HG03039 (cell line): ENCODE data around the gene SRC.

Experiments
- ATAC-seq: cut with Tn5 transposase; IDR thresholded peaks from one replicate; pipeline ENCODE4 v1.9.1; 2021; ENCODE audit warnings: mild to moderate bottlenecking, moderate library complexity; ENCODE audit not compliant: unreplicated experiment

The SRC gene

DNA sequence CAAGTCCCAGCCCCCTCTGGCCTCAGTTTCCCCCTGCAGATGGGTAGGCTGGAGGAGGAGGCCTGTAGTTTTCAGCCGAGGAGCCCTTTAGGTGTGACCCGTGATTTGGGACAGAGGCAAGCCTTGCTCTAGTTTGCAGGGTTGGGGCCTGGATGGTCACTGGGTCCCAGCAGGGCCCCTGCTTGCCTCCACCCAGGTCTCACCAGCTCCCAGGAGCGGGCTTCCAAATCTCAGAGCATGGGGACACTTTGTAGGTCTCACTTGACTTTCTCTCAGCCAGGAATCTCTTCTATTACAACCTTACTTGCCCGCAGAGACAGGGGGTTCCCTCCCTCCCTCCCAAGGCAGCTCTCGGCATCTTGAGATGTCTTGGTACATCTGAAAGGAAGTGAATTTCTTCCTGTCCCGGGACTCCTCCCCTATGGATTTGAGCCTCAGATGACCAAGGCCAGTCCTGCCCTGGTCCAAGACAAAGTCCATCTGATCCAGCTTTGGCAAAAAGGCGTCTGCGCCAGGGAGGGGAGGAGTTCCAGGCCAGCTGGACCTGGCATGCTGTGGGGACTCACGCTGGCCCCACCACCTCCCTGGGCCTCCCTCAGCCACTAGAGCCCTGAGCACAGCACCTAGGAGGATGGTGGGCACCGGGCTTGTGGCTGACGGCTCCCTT is 47.4 kb downstream of the SRC start:
- ATAC-seq, result no peak

DNA sequence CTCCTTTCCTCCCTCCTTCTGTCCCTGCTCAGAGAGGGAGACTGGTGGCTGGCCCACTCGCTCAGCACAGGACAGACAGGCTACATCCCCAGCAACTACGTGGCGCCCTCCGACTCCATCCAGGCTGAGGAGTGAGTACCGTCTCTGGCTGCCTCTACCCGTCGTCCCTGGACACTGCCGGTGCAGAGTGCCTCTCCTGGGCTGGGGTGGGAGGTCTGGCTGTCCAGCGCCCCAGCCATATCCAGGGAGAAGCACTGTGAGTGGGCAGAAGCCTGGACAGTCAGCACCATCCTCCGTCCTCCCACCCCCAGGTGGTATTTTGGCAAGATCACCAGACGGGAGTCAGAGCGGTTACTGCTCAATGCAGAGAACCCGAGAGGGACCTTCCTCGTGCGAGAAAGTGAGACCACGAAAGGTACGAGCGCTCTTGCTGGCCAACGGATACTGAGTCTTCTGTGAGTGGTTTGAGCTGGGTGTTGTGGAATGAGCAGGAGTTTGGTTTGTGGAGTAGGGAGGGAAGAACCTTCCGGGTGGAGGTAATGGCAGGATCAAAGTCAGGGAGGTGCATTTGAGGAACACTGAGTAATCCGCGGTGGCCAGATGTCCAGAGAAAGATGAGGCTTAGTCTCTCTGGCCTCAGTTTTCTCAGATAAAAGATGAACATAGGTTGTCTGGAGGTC is 48.1 kb downstream of the SRC start:
- ATAC-seq, result no peak

DNA sequence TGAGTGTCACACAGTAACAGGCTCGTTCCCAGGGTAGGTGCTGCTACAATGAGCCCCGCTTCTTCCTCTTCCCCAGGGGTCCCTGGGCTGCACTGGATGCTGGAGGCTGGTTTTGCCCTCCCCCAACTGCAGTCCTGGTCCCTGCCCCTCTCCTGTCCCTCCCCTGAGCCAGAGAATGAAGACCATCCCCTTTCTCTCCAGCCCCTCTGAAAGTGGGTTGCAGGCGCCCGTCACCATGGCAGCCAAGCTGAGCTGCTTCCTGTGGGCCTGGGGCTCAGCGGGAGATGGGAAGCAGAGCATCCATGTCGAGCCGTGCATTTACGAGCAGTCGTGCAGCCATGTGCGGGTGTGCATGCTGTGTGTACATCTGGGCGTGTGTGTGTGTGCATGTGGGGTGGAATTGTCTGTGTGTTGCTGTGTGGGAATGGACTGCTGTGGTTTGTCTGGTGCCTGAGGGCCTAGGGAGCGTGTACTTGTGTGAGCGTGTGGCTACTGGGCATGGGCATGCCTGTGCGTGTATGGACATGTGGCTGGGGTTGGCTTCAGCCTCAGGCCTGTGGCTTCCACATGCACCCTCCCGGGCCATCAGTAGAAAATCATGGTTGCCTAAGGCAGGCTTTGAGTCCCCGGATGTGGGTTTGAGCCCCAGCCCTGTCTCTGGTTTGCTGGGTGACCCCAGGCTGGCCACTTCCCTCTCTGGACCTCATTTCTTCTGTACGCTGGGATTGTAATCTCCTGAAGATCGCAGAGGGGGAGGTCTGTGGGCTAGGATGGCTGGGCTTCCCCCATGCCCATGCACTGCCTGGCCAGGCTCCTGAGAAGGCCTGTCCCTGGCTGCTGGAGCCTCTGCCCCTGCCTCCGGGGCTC is 48.8 kb downstream of the SRC start:
- ATAC-seq, result no peak

- ATAC-seq, result no peak
Measured at GRCh38 chr20:37395410-37395797, 49.5 kb downstream of the SRC start.

- no peak for ATAC-seq
Measured at GRCh38 chr20:37395921-37396415, 50.0 kb downstream of the SRC start.

DNA sequence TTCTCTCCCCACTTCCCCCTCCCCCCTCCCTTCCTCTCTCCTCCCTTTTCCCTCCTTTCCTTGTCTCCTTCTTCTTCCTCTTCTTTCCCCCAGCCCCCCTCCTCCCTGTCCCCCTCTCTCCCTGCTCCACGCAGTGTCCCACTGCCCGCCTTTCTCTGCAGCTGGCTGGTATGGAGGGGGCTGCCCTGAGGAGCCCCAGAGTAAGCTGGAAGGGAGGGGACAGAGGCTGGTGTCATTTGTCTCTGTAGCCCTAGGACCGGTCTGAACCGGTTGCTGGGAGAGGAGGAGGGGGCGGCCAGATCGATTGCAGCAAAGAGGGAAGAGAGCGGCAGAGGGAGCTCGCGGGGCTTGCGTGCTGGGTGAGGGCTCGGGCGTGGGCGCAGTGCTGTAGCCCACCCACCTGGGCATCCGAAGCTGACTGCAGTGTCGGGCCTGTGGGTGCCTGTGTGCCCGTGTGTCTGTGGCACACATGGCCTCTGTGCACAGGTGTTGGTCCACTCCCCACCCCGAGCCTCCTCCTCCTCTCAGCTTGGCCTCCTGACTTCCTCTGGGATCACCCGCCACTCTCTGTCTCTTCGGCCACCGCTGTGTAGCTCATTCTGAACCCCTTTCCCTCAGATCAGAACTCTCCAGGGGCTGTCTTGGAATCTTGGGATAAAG is 50.6 kb downstream of the SRC start:
- ATAC-seq, result no peak

- ATAC-seq, result no peak
Measured at GRCh38 chr20:37397076-37397953, 51.4 kb downstream of the SRC start.

GRCh38 chr20:37397954-37398749 is 52.2 kb downstream of the SRC start:
- no peak for ATAC-seq

DNA sequence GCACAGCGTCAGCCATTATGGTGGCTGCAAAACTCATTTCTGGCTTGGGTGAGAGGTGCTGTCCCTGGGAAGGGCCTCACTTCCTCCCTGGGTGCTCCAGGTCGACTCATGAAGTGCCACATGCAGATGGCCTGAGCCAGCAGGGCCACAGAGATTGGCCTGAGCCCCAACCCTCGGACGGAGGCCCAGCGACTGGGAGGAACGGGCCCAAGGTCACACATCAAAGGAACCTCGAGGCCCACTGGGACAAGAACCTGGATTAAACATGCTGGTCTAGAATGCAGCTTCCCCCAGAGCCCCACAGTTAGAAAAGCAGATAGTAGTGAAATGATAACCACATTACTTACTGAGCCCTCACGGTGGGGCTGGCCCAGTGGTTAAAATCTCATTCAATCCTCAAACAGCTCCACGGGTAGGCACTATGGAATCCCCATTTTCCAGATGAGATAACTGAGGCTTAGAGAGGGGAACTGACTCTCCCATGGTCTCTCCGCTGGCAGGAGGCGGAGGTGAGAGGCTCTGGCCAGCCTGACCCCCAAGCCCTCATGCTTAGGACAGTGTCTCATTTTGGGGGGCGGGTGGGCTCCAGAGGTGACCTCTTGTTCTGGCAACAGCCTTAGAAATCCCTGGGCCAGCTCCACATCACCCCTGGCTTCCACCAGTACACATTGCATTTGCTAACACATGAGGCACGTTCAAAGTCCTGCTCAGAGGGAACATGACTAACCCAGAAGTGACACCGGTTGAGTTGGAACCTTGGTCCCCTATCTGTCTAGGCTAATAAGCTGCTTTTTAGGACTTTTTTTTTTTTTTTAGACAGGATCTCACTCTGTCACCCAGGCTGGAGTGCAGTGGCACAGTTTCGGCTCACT is 53.0 kb downstream of the SRC start:
- ATAC-seq, result no peak

DNA sequence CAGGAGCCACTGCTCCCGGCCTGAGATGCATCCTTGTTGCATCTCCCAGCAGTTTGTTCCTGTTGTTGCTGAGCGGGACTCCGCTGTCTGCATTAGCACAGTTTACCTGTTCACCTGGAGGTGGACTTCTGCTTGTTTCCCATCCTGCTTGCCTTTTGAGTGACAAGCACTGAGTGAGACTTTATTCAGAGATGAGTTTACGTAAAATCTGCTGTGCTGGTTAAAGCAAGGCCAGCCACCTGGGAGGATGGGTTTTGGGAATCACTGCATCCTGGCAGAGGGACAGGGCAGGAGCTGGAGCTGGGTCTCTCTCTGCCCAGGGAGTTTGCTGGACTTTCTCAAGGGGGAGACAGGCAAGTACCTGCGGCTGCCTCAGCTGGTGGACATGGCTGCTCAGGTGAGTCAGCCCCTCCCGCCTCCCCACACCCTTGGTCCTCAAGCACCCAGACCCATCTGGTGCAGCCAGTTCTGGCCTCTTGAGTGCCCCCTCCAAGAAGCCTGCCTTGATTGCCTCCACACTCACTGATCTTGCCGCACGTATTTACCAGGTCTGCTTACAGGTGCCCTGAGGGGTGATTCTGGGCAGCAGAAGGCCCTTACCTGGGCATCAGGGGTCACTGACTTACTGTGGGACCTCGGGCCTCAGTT is 55.5 kb downstream of the SRC start:
- ATAC-seq, result no peak

DNA sequence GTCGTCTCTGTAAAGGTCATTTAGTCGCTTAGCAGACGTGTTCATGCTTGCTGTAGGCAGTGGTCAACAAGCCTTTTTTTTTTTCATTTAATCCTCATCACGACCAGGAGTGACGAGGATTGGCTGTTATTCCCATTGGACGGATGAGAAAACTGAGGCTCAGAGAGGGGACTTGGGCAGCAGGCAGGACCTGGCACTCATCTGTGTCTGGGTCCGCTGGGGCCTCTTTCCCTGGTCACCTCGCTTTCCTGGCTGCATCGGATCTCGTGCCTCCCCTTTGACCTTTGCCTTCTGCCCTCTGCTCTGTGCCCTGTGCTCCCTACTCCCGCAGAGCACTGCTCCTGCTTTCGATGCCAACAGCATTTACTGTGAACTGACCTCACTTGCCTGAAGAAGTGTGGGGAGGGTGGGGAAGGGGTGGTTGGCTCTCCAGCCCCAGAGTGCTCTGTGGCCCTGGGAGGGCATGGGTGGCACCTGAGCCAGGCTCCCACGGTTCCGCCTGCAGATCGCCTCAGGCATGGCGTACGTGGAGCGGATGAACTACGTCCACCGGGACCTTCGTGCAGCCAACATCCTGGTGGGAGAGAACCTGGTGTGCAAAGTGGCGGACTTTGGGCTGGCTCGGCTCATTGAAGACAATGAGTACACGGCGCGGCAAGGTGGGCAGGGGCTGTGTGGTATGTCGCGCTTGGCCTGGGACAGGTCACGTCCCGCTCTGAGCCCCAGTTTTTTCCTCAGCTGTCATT is 56.2 kb downstream of the SRC start:
- ATAC-seq, result no peak

DNA sequence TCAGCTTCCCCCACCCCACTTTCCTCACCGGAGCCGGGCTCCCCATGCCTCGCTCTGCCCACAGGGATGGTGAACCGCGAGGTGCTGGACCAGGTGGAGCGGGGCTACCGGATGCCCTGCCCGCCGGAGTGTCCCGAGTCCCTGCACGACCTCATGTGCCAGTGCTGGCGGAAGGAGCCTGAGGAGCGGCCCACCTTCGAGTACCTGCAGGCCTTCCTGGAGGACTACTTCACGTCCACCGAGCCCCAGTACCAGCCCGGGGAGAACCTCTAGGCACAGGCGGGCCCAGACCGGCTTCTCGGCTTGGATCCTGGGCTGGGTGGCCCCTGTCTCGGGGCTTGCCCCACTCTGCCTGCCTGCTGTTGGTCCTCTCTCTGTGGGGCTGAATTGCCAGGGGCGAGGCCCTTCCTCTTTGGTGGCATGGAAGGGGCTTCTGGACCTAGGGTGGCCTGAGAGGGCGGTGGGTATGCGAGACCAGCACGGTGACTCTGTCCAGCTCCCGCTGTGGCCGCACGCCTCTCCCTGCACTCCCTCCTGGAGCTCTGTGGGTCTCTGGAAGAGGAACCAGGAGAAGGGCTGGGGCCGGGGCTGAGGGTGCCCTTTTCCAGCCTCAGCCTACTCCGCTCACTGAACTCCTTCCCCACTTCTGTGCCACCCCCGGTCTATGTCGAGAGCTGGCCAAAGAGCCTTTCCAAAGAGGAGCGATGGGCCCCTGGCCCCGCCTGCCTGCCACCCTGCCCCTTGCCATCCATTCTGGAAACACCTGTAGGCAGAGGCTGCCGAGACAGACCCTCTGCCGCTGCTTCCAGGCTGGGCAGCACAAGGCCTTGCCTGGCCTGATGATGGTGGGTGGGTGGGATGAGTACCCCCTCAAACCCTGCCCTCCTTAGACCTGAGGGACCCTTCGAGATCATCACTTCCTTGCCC is 57.4 kb downstream of the SRC start:
- no peak for ATAC-seq

GRCh38 chr20:37404461-37404890 is 58.5 kb downstream of the SRC start:
- no peak for ATAC-seq

DNA sequence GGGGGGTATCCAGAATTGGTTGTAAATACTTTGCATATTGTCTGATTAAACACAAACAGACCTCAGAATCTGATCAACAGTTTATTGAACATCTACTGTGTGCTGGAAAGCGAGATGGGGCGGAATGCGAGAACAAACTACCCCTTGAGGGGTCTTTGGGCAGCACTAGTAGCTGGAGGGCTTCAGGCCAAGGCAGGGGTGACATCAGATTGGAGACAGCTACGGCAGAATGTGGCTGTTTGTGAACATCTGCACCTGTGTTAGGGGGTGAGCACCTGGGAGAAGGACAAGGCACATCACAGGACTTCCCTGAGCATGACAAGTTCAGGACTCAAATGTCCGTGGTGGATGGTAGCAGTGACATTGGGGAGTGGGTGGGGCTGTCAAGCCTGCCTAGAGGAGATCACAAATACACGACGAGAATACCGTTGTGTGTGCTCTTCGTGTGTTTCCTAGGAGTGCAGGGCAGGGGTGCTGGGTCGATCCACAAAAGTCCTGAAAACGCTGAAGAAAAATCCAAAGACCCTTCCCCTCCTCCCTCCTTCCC is 59.5 kb downstream of the SRC start:
- no peak for ATAC-seq

DNA sequence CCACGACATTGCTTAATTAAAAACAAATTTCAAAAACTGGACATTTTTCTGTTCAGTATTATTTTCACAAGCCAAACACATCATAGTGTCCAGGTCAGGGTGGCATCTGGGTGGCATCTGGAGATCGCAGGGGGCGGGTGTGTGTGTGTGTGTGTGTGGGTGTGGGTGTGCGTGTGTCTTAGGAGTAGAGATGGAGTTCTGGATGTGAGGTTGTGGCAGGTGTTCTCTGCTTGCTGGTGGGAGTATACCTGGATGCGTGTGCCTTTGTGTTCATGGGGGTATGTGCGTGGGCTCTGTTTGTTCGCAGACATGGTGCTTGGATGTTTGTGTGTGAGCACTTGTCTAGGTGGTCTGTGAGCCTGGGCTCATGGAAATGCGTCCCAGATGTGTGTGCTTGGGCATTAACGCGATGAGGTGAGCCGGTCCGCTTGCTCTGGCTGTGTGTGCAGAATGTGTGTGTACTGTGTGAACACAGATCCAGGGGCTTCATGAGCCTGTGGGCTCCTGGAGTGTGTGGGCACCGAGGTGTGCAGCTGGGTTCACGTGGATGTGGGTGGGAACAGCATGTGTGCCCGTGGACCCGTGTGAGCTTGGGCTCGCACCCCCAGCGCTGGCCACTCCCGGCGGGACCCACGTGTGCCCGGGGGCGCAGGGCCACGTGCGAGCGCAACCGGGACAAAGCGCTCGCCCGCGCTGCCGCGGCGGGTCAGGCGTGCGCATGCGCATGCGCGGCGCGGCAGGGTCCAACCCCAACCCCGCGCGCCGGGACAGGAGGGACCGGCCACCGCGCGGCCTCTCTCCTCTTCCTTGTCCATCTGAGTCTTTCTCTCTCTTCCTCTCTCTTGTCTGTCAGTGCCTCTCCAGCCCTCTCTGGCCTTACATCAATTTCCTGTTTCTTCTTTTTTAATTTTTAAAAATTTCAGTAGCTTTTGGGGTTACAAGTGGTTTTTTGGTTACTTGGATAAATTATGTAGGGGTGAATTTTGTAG is 60.4 kb downstream of the SRC start:
- ATAC-seq, result no peak
